Adipocyte (in vitro differentiated cells): ENCODE measurements around the gene NTNG1.

Source experiments
- DNase-seq: peaks from one replicate; pipeline ENCODE4 v3.0.0-alpha.2; 2015; ENCODE audit warnings: low read depth
- H3K27me3 ChIP-seq: replicated peaks from 2 replicates; pipeline ENCODE4 v1.7.0; 2013; ENCODE audit warnings: mild to moderate bottlenecking, low read length, moderate library complexity; ENCODE audit not compliant: control insufficient read depth, insufficient read depth
- H3K36me3 ChIP-seq: 2 replicates; pipeline ENCODE4 v1.7.0; 2013; ENCODE audit warnings: low read length, mild to moderate bottlenecking, moderate library complexity; ENCODE audit not compliant: control insufficient read depth, insufficient read depth, severe bottlenecking
- H3K4me1 ChIP-seq: 2 replicates; pipeline ENCODE4 v1.7.0; 2013; ENCODE audit warnings: mild to moderate bottlenecking, low read length, moderate library complexity; ENCODE audit not compliant: control insufficient read depth, insufficient read depth
- H3K4me3 ChIP-seq: 2 replicates; pipeline ENCODE4 v1.7.0; 2013; ENCODE audit warnings: mild to moderate bottlenecking, low read length, moderate library complexity
- H3K9ac ChIP-seq: 2 replicates; pipeline ENCODE4 v1.7.0; 2013; ENCODE audit warnings: mild to moderate bottlenecking, low read length, moderate library complexity
- H3K9me3 ChIP-seq: 2 replicates; pipeline ENCODE4 v1.7.0; 2013; ENCODE audit warnings: mild to moderate bottlenecking, low read length, moderate library complexity; ENCODE audit not compliant: control insufficient read depth

NTNG1 gene

DNA sequence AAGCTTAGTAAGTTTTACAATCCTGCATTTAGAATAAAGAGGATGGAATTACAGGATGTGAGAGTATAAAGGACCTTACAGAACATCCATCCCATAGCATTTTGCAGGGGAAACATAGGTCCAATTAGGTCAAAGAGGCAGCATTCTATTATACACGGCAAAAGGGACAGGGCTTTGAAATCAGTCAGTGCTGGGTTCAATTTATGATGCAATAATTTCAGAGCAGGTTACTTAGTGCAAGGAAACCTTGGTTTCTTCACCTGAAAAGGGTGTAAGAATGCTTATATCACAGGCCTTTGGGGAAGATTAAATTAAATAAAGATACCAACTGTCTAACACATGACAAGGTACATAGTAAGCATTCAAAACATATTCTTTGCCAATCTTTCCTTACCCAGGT is 17.1 kb upstream of the NTNG1 start:
- no peak for DNase-seq
- no peaks in the 10 kb centered on the region for H3K9me3 ChIP-seq
- no peaks in the 10 kb centered on the region for H3K36me3 ChIP-seq
- H3K9ac ChIP-seq: no peak overlapping the region
- H3K4me3 ChIP-seq: no peak overlapping the region
- no peaks in the 10 kb centered on the region for H3K4me1 ChIP-seq
- no peaks in the 10 kb centered on the region for H3K27me3 ChIP-seq

DNA sequence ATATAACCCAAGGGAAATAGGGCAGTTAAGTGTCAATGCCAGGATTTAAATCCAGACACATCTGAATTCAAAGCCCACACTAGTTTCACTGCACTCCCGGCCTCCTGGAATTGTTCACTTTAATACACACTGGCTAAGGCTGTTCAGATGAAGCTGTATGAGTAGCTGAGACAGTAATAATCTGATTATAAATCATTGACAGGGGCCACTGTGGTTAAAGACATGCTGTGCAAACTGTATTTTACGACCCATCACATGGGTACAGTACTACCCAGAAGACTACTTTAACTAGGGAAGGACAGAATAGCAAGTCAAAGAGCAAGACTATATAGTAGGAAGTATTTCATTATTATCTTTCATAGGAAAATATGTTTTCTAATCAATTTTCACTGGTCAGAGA is 16.1 kb upstream of the NTNG1 start:
- Histone ChIP-seq H3K9me3 (no peaks in the 10 kb centered on the region), H3K4me3 (no peak overlapping the region)

GRCh38 chr1:107132195-107132594 is 8.6 kb upstream of the NTNG1 start:
- Histone ChIP-seq H3K4me3 (no peak overlapping the region), H3K36me3 (no peaks in the 10 kb centered on the region), H3K9me3 (no peaks in the 10 kb centered on the region), H3K27me3 (no peaks in the 10 kb centered on the region), H3K9ac (no peak overlapping the region), H3K4me1 (no peaks in the 10 kb centered on the region)
- no peak for DNase-seq

More for the DNA sequence above, 16.1 kb upstream of the NTNG1 start:
- no peak overlapping the region for H3K9ac ChIP-seq
- no peaks in the 10 kb centered on the region for H3K27me3 ChIP-seq
- no peaks in the 10 kb centered on the region for H3K36me3 ChIP-seq
- no peaks in the 10 kb centered on the region for H3K4me1 ChIP-seq
- DNase-seq: no peak

- Histone ChIP-seq H3K9me3 (no peaks in the 10 kb centered on the region), H3K36me3 (no peaks in the 10 kb centered on the region), H3K9ac (no peak overlapping the region), H3K4me3 (no peak overlapping the region), H3K27me3 (no peaks in the 10 kb centered on the region), H3K4me1 (no peaks in the 10 kb centered on the region)
- DNase-seq: no peak
Measured at GRCh38 chr1:107132780-107133179, 8.1 kb upstream of the NTNG1 start.

GRCh38 chr1:107135463-107135862 is 5.4 kb upstream of the NTNG1 start:
- H3K27me3 ChIP-seq: no peaks in the 10 kb centered on the region
- H3K9ac ChIP-seq: no peak overlapping the region
- no peak overlapping the region for H3K4me3 ChIP-seq
- peaks cover 5% of the 10 kb centered on the region for H3K4me1 ChIP-seq
- DNase-seq: peak; percentile 81
- no peaks in the 10 kb centered on the region for H3K36me3 ChIP-seq
- no peaks in the 10 kb centered on the region for H3K9me3 ChIP-seq

- Histone ChIP-seq H3K9ac (no peak overlapping the region), H3K9me3 (no peaks in the 10 kb centered on the region), H3K27me3 (no peaks in the 10 kb centered on the region), H3K36me3 (no peaks in the 10 kb centered on the region), H3K4me1 (peaks cover 15% of the 10 kb centered on the region), H3K4me3 (no peak overlapping the region)
- DNase-seq: no peak
Measured at GRCh38 chr1:107138166-107138565, 2.7 kb upstream of the NTNG1 start.

DNA sequence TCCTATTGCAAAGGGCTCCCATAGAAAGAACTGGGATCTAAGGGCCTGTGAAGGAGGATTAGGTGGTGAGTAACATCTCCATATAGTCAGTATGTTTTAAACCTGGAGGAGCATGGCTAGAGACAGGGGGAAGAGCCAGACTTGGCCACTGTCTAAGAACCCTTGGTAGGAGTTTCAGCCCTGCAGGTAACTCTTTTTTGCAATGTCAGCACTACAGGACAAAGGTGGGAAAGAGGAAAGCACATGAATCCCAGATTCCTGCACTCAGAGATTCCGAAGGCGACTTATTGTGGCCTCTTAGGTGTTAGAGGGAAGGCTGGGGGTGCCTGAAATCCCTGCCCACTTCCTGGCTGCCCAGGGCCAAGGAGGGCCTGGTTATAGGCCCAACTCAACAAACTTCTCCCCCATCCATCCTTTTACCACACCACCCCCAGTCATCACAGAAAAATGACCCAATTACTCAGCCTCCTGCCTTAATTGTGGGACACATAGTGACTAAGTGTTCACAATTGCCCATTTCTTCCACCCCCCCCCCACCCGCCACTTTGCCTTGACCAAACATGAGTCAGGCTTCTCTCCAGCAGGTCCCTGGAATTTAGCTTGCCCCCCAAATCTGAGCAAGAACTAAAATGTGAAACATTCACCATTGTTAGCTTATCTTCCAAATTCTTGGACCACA is 1.9 kb upstream of the NTNG1 start:
- peaks cover 22% of the 10 kb centered on the region for H3K4me1 ChIP-seq
- H3K27me3 ChIP-seq: no peaks in the 10 kb centered on the region
- no peak overlapping the region for H3K4me3 ChIP-seq
- no peaks in the 10 kb centered on the region for H3K9me3 ChIP-seq
- H3K9ac ChIP-seq: no peak overlapping the region
- no peak for DNase-seq
- no peaks in the 10 kb centered on the region for H3K36me3 ChIP-seq

GRCh38 chr1:107139833-107140702 is 771 bp upstream of the NTNG1 start:
- H3K27me3 ChIP-seq: no peaks in the 10 kb centered on the region
- DNase-seq: peak; percentile 67

DNA sequence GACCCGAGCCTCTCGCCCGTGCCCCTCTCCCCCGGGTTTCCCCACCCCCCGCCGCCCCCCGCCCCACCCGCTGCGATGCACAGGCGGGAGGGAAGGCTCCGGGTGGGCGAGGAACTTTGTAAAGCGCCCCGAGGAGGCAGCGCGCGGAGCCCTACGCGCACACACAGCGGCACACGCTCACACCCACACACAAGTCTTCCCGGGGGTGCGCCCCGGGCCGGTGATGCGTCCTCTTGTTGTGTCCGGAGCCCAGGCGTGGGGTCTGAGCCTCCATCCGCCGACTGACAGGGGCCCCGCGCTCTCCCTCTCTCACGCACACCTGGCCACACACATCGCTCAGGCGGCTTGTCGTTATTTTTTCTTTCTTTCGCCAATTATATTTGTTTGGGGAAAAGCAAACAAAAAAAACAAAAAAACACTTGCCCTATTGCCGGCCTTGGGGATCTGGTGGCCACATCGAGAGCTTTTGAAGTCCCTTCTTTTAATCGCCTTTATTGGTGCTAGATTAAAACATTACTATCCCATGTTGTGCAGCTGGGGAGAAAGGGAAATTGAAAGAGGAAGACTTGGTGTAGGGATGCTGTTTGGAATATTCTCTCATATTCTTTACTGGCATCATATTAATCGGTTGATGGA is 770 bp downstream of the NTNG1 start:
- peaks cover 26% of the 10 kb centered on the region for H3K4me1 ChIP-seq
- DNase-seq: peak; percentile 65
- no peaks in the 10 kb centered on the region for H3K36me3 ChIP-seq
- no peaks in the 10 kb centered on the region for H3K27me3 ChIP-seq
- peak overlapping the region; percentile 80 for H3K9ac ChIP-seq
- H3K9me3 ChIP-seq: no peaks in the 10 kb centered on the region
- H3K4me3 ChIP-seq: peak overlapping the region; percentile 89

More at GRCh38 chr1:107139833-107140702, 771 bp upstream of the NTNG1 start:
- Histone ChIP-seq H3K9me3 (no peaks in the 10 kb centered on the region), H3K4me1 (peaks cover 23% of the 10 kb centered on the region), H3K9ac (peak overlapping the region; percentile 75), H3K4me3 (peak overlapping the region; percentile 89), H3K36me3 (no peaks in the 10 kb centered on the region)

DNA sequence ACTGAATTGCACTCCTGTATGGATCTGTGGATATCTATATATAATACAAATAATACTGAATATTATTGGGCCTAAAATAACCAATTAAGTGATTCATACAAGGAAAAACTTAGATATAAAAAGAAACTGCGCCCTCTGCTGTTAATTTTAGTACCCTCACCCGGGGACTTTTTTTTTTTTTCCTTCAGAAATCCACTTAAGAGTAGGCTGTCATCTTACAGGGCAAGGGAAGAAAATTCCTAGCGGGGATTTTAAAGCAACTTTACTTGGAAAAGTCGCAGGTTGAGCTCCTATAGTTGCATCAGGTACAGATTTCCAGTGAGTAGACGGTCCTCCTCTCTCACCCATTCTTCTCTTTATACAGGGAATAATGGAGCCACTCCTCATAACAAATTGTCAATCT is 1.3 kb downstream of the NTNG1 start:
- H3K9me3 ChIP-seq: no peaks in the 10 kb centered on the region
- peak; percentile 92 for DNase-seq
- no peaks in the 10 kb centered on the region for H3K27me3 ChIP-seq
- peak overlapping the region; percentile 80 for H3K9ac ChIP-seq
- no peaks in the 10 kb centered on the region for H3K36me3 ChIP-seq
- H3K4me1 ChIP-seq: peaks cover 29% of the 10 kb centered on the region
- H3K4me3 ChIP-seq: peak overlapping the region; percentile 89

GRCh38 chr1:107142666-107143065 is 1.8 kb downstream of the NTNG1 start:
- peak overlapping the region; percentile 52 for H3K9ac ChIP-seq
- no peaks in the 10 kb centered on the region for H3K36me3 ChIP-seq
- no peak for DNase-seq
- peak overlapping the region; percentile 89 for H3K4me3 ChIP-seq
- H3K27me3 ChIP-seq: no peaks in the 10 kb centered on the region
- peaks cover 34% of the 10 kb centered on the region for H3K4me1 ChIP-seq
- H3K9me3 ChIP-seq: no peaks in the 10 kb centered on the region
